ENCODE measurements around the gene SEMA4G. TPM values are rescaled to one million over a fixed set of nuclear protein-coding genes. Genes with fewer than 3 reads are reported as not detected.

SEMA4G gene
- total RNA-seq, 2 experiments from 2014 or later, result 0.68 to 0.98 TPM

GRCh38 chr10:100998183-100998990, 29.1 kb downstream of the SEMA4G start:
- peaks cover 3% of the 10 kb centered on the region for H3K27me3 Mint-ChIP-seq
- H3K4me3 Mint-ChIP-seq, result peak overlapping the region; percentile 77
- no peaks in the 10 kb centered on the region for H3K9me3 Mint-ChIP-seq
- peaks cover 28% of the 10 kb centered on the region for H3K4me1 Mint-ChIP-seq
- DNase-seq, result peak; percentile 63
- H3K36me3 Mint-ChIP-seq (ENCODE audit: low read depth), result peaks cover 6% of the 10 kb centered on the region
- ChIA-PET CTCF (interaction anchor here (0.6 to 17.1 kb wide), 24 partner anchors 8 to 1266 kb away, joined by 3 to 186 read pairs (median 5); partner anchors contain the start of genes HIF1AN, MRPL43, PDZD7 and SEMA4G), POLR2A (interaction anchor here (1.5 to 3.2 kb wide), 6 partner anchors 11 to 49 kb away, joined by 3 to 27 read pairs (median 10); partner anchors contain the start of genes MRPL43, PDZD7, SFXN3 and TWNK)
- H3K27ac Mint-ChIP-seq, result peak overlapping the region; percentile 66

- peak overlapping the region; percentile 66 for H3K27ac Mint-ChIP-seq
- H3K4me1 Mint-ChIP-seq, result peaks cover 28% of the 10 kb centered on the region
- peak; percentile 78 for DNase-seq
- H3K9me3 Mint-ChIP-seq, result no peaks in the 10 kb centered on the region
- H3K36me3 Mint-ChIP-seq (ENCODE audit: low read depth), result peaks cover 4% of the 10 kb centered on the region
- H3K4me3 Mint-ChIP-seq, result peak overlapping the region; percentile 77
- H3K27me3 Mint-ChIP-seq, result peaks cover 3% of the 10 kb centered on the region
- CTCF ChIA-PET, result interaction anchor here (0.6 to 17.1 kb wide), 9 partner anchors 11 to 88 kb away, joined by 3 to 186 read pairs (median 6); partner anchors contain the start of genes MRPL43, PDZD7, SFXN3 and TWNK
- POLR2A ChIA-PET, result interaction anchor here (0.9 to 2.7 kb wide), 5 partner anchors 13 to 39 kb away, joined by 3 to 17 read pairs (median 4); partner anchors contain the start of genes PDZD7 and SFXN3
These were observed 29.9 kb downstream of the SEMA4G start for GRCh38 chr10:100998991-100999741.

GRCh38 chr10:100999742-101000126, 30.4 kb downstream of the SEMA4G start, which contains the start of gene LZTS2:
Gene LZTS2, plus strand, starts transcription at chr10:100999808. Its CDS starts 2,731 bp downstream, at chr10:101002539.
- POLR2A ChIA-PET, result interaction anchor here (0.9 to 1.9 kb wide), 3 partner anchors 12 to 38 kb away, joined by 3 to 4 read pairs (median 4); no protein-coding TSS in a partner anchor
- Mint-ChIP-seq H3K36me3 (ENCODE audit: low read depth) (peaks cover under 1% of the 10 kb centered on the region), H3K27me3 (peaks cover 3% of the 10 kb centered on the region), H3K27ac (peak within 1 kb of the TSS; percentile 66), H3K4me3 (peak within 1 kb of the TSS; percentile 77), H3K4me1 (peaks cover 28% of the 10 kb centered on the region), H3K9me3 (no peaks in the 10 kb centered on the region)
- DNase-seq, result no peak
- CTCF ChIA-PET, result interaction anchor here (0.8 to 17.1 kb wide), 3 partner anchors 17 to 88 kb away, joined by 3 to 186 read pairs (median 3); no protein-coding TSS in a partner anchor

DNA sequence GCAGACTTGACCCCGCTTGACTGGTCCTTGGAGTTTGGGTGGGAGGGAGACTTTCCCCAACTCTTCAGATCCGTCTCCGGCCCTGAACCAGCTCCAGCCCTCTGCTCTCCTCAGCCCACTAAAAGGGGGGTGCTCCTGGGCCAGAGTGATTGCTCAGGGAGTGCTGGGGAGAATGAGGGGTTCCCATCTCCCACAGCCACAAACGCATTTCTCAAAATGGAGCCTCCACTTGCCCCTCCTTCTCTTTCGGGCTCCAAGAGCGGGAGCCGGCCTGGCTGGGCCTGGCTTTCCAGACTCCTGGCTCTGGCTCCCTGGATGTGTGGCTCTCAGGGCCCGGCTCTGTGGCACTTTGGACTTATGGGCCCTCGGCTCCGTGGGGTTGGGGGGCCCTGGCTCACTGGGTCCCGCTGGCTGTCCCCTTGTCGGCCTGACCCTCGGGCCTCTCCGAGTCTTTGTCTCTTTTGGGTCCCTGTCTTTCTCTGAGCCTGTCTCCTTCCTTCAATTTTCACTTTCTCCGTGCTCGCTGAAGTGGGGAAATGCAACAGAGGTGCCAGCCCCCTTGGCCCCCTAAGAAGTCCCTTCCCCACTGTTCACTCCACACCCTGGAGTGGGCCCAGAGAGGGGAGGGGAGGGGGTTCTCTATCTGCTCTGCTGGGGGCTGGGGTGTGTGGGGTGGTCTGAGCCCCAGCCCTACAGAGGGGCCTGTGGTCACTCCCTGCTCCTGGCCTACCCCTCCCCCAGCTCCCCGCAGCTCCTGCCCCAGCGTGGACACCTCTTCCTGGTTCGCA, 31.0 kb downstream of the SEMA4G start:
- Mint-ChIP-seq H3K27me3 (peaks cover 3% of the 10 kb centered on the region), H3K27ac (no peak overlapping the region), H3K4me1 (peaks cover 28% of the 10 kb centered on the region), H3K4me3 (peak overlapping the region; percentile 43), H3K9me3 (no peaks in the 10 kb centered on the region), H3K36me3 (ENCODE audit: low read depth) (no peaks in the 10 kb centered on the region)
- CTCF ChIA-PET, result interaction anchor here (1.3 to 17.1 kb wide), 2 partner anchors 16 to 31 kb away, joined by 3 to 186 read pairs; no protein-coding TSS in a partner anchor
- POLR2A ChIA-PET, result interaction anchor here (0.7 to 1.9 kb wide), 4 partner anchors 11 to 38 kb away, joined by 3 to 4 read pairs (median 4); no protein-coding TSS in a partner anchor
- DNase-seq, result no peak

DNA sequence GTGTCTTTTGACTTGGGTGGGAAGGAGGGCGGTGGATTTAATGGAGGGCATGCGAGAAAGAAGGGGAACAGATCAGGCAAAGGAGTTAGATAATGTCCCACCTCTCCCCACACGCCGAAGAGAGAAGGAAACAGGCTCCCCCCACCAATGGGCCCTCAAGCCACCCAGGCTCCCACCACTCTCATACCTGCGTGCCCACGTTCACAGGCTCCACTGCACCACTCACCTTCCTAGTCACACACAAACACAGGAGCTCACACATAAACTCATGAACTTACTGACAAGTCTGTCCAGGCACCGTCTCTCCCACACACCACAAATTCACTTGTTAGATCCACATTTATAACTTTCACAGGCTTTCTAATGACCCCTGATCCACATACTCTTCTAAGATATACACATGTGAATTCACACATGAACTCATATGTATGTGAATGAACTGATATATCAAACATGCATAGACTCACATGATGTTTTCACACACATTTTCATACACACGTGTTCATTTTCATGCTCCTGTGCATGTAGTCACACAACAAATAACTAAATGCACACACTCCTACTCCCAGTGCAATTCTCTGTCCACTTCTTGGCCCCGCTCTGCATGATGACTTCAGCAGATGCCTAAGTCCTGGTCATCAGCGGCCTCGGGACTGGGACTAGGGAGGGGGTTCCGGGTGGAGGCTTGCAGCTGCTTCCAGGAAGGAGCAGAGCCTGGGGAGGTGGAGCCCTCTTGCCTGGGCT, 31.8 kb downstream of the SEMA4G start:
- no peak overlapping the region for H3K27ac Mint-ChIP-seq
- DNase-seq, result no peak
- CTCF ChIA-PET, result interaction anchor here (1.3 to 17.1 kb wide), 2 partner anchors 16 to 31 kb away, joined by 3 to 186 read pairs; no protein-coding TSS in a partner anchor
- H3K4me1 Mint-ChIP-seq, result peaks cover 24% of the 10 kb centered on the region
- no peaks in the 10 kb centered on the region for H3K36me3 Mint-ChIP-seq (ENCODE audit: low read depth)
- H3K9me3 Mint-ChIP-seq, result no peaks in the 10 kb centered on the region
- H3K4me3 Mint-ChIP-seq, result peak overlapping the region; percentile 43
- peaks cover 3% of the 10 kb centered on the region for H3K27me3 Mint-ChIP-seq
- POLR2A ChIA-PET, result interaction anchor here (0.7 kb wide), 1 partner anchor 24 kb away, joined by 3 read pairs; no protein-coding TSS in a partner anchor

GRCh38 chr10:101001659-101002035, 32.3 kb downstream of the SEMA4G start:
- Mint-ChIP-seq H3K4me1 (peaks cover 18% of the 10 kb centered on the region), H3K36me3 (ENCODE audit: low read depth) (no peaks in the 10 kb centered on the region), H3K27ac (no peak overlapping the region), H3K27me3 (peaks cover 3% of the 10 kb centered on the region), H3K9me3 (no peaks in the 10 kb centered on the region), H3K4me3 (no peak overlapping the region)
- POLR2A ChIA-PET, result interaction anchor here (1.0 kb wide), 1 partner anchor 10 kb away, joined by 3 read pairs; no protein-coding TSS in a partner anchor
- no peak for DNase-seq
- CTCF ChIA-PET, result interaction anchor here (1.3 to 17.1 kb wide), 2 partner anchors 15 to 30 kb away, joined by 3 to 186 read pairs; no protein-coding TSS in a partner anchor

- H3K4me3 Mint-ChIP-seq, result no peak overlapping the region
- peaks cover 3% of the 10 kb centered on the region for H3K27me3 Mint-ChIP-seq
- no peak overlapping the region for H3K27ac Mint-ChIP-seq
- peaks cover 14% of the 10 kb centered on the region for H3K4me1 Mint-ChIP-seq
- no peak for DNase-seq
- ChIA-PET CTCF (interaction anchor here (0.7 to 17.1 kb wide), 2 partner anchors 14 to 56 kb away, joined by 3 to 186 read pairs; no protein-coding TSS in a partner anchor), POLR2A (interaction anchor here (1.0 kb wide), 1 partner anchor 10 kb away, joined by 3 read pairs; no protein-coding TSS in a partner anchor)
- H3K9me3 Mint-ChIP-seq, result no peaks in the 10 kb centered on the region
- no peaks in the 10 kb centered on the region for H3K36me3 Mint-ChIP-seq (ENCODE audit: low read depth)
These were observed 33.2 kb downstream of the SEMA4G start for GRCh38 chr10:101002456-101002855.

GRCh38 chr10:101003639-101004206, 34.4 kb downstream of the SEMA4G start:
- POLR2A ChIA-PET, result no interaction called here
- peaks cover 3% of the 10 kb centered on the region for H3K27me3 Mint-ChIP-seq

GRCh38 chr10:101005361-101005760, 36.1 kb downstream of the SEMA4G start:
- no peak for DNase-seq
- H3K4me3 Mint-ChIP-seq, result no peak overlapping the region
- H3K4me1 Mint-ChIP-seq, result peaks cover 4% of the 10 kb centered on the region
- POLR2A ChIA-PET, result no interaction called here
- H3K36me3 Mint-ChIP-seq (ENCODE audit: low read depth), result no peaks in the 10 kb centered on the region
- CTCF ChIA-PET, result interaction anchor here (17.1 kb wide), 1 partner anchor 11 kb away, joined by 186 read pairs; no protein-coding TSS in a partner anchor
- no peaks in the 10 kb centered on the region for H3K9me3 Mint-ChIP-seq
- H3K27me3 Mint-ChIP-seq, result peaks cover 3% of the 10 kb centered on the region
- no peak overlapping the region for H3K27ac Mint-ChIP-seq

More at GRCh38 chr10:101003639-101004206, 34.4 kb downstream of the SEMA4G start:
- H3K27ac Mint-ChIP-seq, result no peak overlapping the region
- CTCF ChIA-PET, result interaction anchor here (1.9 to 17.1 kb wide), 2 partner anchors 13 to 46 kb away, joined by 5 to 186 read pairs; no protein-coding TSS in a partner anchor
- no peaks in the 10 kb centered on the region for H3K9me3 Mint-ChIP-seq
- H3K4me3 Mint-ChIP-seq, result no peak overlapping the region
- no peak for DNase-seq
- H3K4me1 Mint-ChIP-seq, result peaks cover 6% of the 10 kb centered on the region
- no peaks in the 10 kb centered on the region for H3K36me3 Mint-ChIP-seq (ENCODE audit: low read depth)

DNA sequence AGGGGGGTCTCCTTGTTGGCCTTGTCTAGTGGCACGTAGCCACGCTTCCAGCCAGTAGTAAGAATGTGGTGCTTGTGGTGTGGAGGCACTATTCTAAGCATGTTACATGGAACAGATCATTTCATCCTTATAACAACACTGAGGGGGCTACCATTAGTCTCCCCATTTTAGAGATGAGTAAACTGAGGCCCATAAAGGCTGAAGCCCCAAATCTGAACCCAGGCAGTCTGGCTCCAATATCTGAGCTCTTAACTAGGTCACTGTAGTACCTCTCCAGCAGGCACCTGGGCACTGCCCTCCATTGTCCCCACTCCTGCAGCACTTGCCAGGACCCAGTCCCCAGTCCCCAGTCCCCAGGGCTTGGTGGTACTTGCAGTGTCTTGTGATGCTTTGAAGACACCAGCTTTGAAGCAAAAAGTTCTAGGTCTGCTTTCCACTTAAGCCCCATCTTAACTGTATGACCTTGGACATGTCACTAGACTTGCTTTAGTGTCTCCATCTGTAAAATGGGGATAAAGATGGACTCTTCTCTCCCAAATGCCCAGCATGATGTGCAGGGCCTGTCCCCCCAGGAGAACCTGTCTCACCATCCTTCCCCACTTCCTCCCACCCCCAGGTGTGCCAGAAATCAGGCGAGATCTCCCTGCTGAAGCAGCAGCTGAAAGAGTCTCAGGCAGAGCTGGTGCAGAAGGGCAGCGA, 36.7 kb downstream of the SEMA4G start:
- ChIA-PET POLR2A (interaction anchor here (1.0 kb wide), 1 partner anchor 9 kb away, joined by 3 read pairs; no protein-coding TSS in a partner anchor), CTCF (interaction anchor here (1.5 to 17.1 kb wide), 2 partner anchors 8 to 11 kb away, joined by 7 to 186 read pairs; no protein-coding TSS in a partner anchor)
- no peak for DNase-seq
- Mint-ChIP-seq H3K4me3 (no peak overlapping the region), H3K36me3 (ENCODE audit: low read depth) (no peaks in the 10 kb centered on the region), H3K9me3 (no peaks in the 10 kb centered on the region), H3K27me3 (peaks cover 2% of the 10 kb centered on the region), H3K27ac (no peak overlapping the region), H3K4me1 (peaks cover 2% of the 10 kb centered on the region)

All from activated CD4-positive, alpha-beta memory T cell treated with anti-CD3 and anti-CD28 coated beads, Interleukin-2, amount 10 ng/mL, durations not matched to agents 7 days and 5 days (primary cell).